ENCODE data around the gene LMBR1. TPM values are rescaled to one million over a fixed set of nuclear protein-coding genes. Genes with fewer than 3 reads are reported as not detected.

The LMBR1 gene
- total and polyA plus RNA-seq, 2 experiments from 2014 or later, result 21.8 to 26.7 TPM

- in situ Hi-C loops (cut with MboI), result no loop called here
Measured at GRCh38 chr7:156795415-156795814, 97.6 kb downstream of the LMBR1 start.

GRCh38 chr7:156793334-156793733 is 99.6 kb downstream of the LMBR1 start:
- Histone ChIP-seq H3K9ac (no peak overlapping the region), H3K9me2 (ENCODE audit: insufficient read depth) (no peaks in the 10 kb centered on the region), H2AFZ (no peak overlapping the region), H3K27me3 (replicated peaks; ENCODE audit: insufficient read depth) (no peaks in the 10 kb centered on the region), H3K27ac (no peak overlapping the region), H4K20me1 (ENCODE audit: insufficient read depth) (no peaks in the 10 kb centered on the region), H3K79me2 (ENCODE audit: insufficient read depth) (no peaks in the 10 kb centered on the region), H3K9me3 (ENCODE audit: low read depth) (no peaks in the 10 kb centered on the region), H3K36me3 (ENCODE audit: low read depth) (no peaks in the 10 kb centered on the region), H3K4me1 (ENCODE audit: insufficient read depth) (no peaks in the 10 kb centered on the region), H3K4me3 (no peak overlapping the region), H3K4me2 (ENCODE audit: unreplicated experiment) (no peak overlapping the region), H3F3A (ENCODE audit: insufficient read depth) (no peaks in the 10 kb centered on the region)
- no peak for TF ChIP-seq EZH2phosphoT487 (IDR thresholded peaks at IDR 0.05; ENCODE audit: insufficient read depth, low read depth)
- TF ChIP-seq EZH2 (IDR thresholded peaks at IDR 0.05; ENCODE audit: insufficient read depth, poor library complexity, severe bottlenecking), result no peak
- in situ Hi-C loops (cut with MboI), result no loop called here
- WGBS, 2 experiments (ENCODE audit: low coverage in 1 of 2, low lambda C conversion rate in 2 of 2, missing lambda C conversion rate in 2 of 2), result 73 to 83% methylated on average over 2 of the region's 2 CpGs
- peak; percentile 6 for DNase-seq

More at GRCh38 chr7:156795415-156795814, 97.6 kb downstream of the LMBR1 start:
- Histone ChIP-seq H3F3A (ENCODE audit: insufficient read depth) (no peaks in the 10 kb centered on the region), H3K9ac (no peak overlapping the region), H3K9me2 (ENCODE audit: insufficient read depth) (no peaks in the 10 kb centered on the region), H3K4me3 (no peak overlapping the region), H3K4me1 (ENCODE audit: insufficient read depth) (no peaks in the 10 kb centered on the region), H3K27me3 (replicated peaks; ENCODE audit: insufficient read depth) (no peaks in the 10 kb centered on the region), H3K27ac (no peak overlapping the region), H3K79me2 (ENCODE audit: insufficient read depth) (no peaks in the 10 kb centered on the region), H3K36me3 (ENCODE audit: low read depth) (no peaks in the 10 kb centered on the region), H3K9me3 (ENCODE audit: low read depth) (no peaks in the 10 kb centered on the region), H2AFZ (no peak overlapping the region), H4K20me1 (ENCODE audit: insufficient read depth) (no peaks in the 10 kb centered on the region), H3K4me2 (ENCODE audit: unreplicated experiment) (no peak overlapping the region)
- TF ChIP-seq EZH2phosphoT487 (IDR thresholded peaks at IDR 0.05; ENCODE audit: insufficient read depth, low read depth), result no peak
- no peak for TF ChIP-seq EZH2 (IDR thresholded peaks at IDR 0.05; ENCODE audit: insufficient read depth, poor library complexity, severe bottlenecking)
- WGBS, 2 experiments (ENCODE audit: low coverage in 1 of 2, low lambda C conversion rate in 2 of 2, missing lambda C conversion rate in 2 of 2), result 95% methylated on average over 4 of the region's 4 CpGs
- no peak for DNase-seq

- no peaks in the 10 kb centered on the region for H3K4me1 ChIP-seq (ENCODE audit: insufficient read depth)
- H3K27ac ChIP-seq, result no peak overlapping the region
Measured at GRCh38 chr7:156792611-156793010, 100.4 kb downstream of the LMBR1 start.

GRCh38 chr7:156791241-156791640 is 101.7 kb downstream of the LMBR1 start:
- Histone ChIP-seq H2AFZ (no peak overlapping the region), H3K27ac (no peak overlapping the region), H3K4me2 (ENCODE audit: unreplicated experiment) (no peak overlapping the region), H3K9ac (no peak overlapping the region), H3K36me3 (ENCODE audit: low read depth) (no peaks in the 10 kb centered on the region), H3K4me3 (no peak overlapping the region), H4K20me1 (ENCODE audit: insufficient read depth) (no peaks in the 10 kb centered on the region), H3K79me2 (ENCODE audit: insufficient read depth) (no peaks in the 10 kb centered on the region), H3K9me3 (ENCODE audit: low read depth) (no peaks in the 10 kb centered on the region), H3K27me3 (replicated peaks; ENCODE audit: insufficient read depth) (no peaks in the 10 kb centered on the region), H3K4me1 (ENCODE audit: insufficient read depth) (no peaks in the 10 kb centered on the region), H3K9me2 (ENCODE audit: insufficient read depth) (no peaks in the 10 kb centered on the region), H3F3A (ENCODE audit: insufficient read depth) (no peaks in the 10 kb centered on the region)
- in situ Hi-C loops (cut with MboI), result no loop called here
- WGBS, 2 experiments (ENCODE audit: low coverage in 1 of 2, low lambda C conversion rate in 2 of 2, missing lambda C conversion rate in 2 of 2), result 70 to 75% methylated on average over 4 of the region's 4 CpGs
- TF ChIP-seq EZH2phosphoT487 (IDR thresholded peaks at IDR 0.05; ENCODE audit: insufficient read depth, low read depth) (no peak), EZH2 (IDR thresholded peaks at IDR 0.05; ENCODE audit: insufficient read depth, poor library complexity, severe bottlenecking) (no peak)
- DNase-seq, result no peak

More at GRCh38 chr7:156792611-156793010, 100.4 kb downstream of the LMBR1 start:
- no peaks in the 10 kb centered on the region for H3K27me3 ChIP-seq (replicated peaks; ENCODE audit: insufficient read depth)
- no peaks in the 10 kb centered on the region for H3K9me3 ChIP-seq (ENCODE audit: low read depth)
- H3K79me2 ChIP-seq (ENCODE audit: insufficient read depth), result no peaks in the 10 kb centered on the region
- no peak overlapping the region for H2AFZ ChIP-seq
- no peak overlapping the region for H3K9ac ChIP-seq
- TF ChIP-seq EZH2 (IDR thresholded peaks at IDR 0.05; ENCODE audit: insufficient read depth, poor library complexity, severe bottlenecking) (no peak), EZH2phosphoT487 (IDR thresholded peaks at IDR 0.05; ENCODE audit: insufficient read depth, low read depth) (no peak)
- DNase-seq, result no peak
- no peaks in the 10 kb centered on the region for H3K36me3 ChIP-seq (ENCODE audit: low read depth)
- in situ Hi-C loops (cut with MboI), result no loop called here
- H3F3A ChIP-seq (ENCODE audit: insufficient read depth), result no peaks in the 10 kb centered on the region
- no peak overlapping the region for H3K4me3 ChIP-seq
- WGBS, 2 experiments (ENCODE audit: low coverage in 1 of 2, low lambda C conversion rate in 2 of 2, missing lambda C conversion rate in 2 of 2), result 72 to 74% methylated on average over 5 of the region's 5 CpGs
- H3K9me2 ChIP-seq (ENCODE audit: insufficient read depth), result no peaks in the 10 kb centered on the region
- no peak overlapping the region for H3K4me2 ChIP-seq (ENCODE audit: unreplicated experiment)
- H4K20me1 ChIP-seq (ENCODE audit: insufficient read depth), result no peaks in the 10 kb centered on the region

GRCh38 chr7:156790264-156790663 is 102.7 kb downstream of the LMBR1 start:
- no peaks in the 10 kb centered on the region for H3K27me3 ChIP-seq (replicated peaks; ENCODE audit: insufficient read depth)
- H3K9me3 ChIP-seq (ENCODE audit: low read depth), result no peaks in the 10 kb centered on the region
- H3K36me3 ChIP-seq (ENCODE audit: low read depth), result no peaks in the 10 kb centered on the region
- no peak for DNase-seq
- no peak overlapping the region for H3K4me3 ChIP-seq
- no peaks in the 10 kb centered on the region for H4K20me1 ChIP-seq (ENCODE audit: insufficient read depth)
- no peak overlapping the region for H3K4me2 ChIP-seq (ENCODE audit: unreplicated experiment)
- no peaks in the 10 kb centered on the region for H3F3A ChIP-seq (ENCODE audit: insufficient read depth)
- in situ Hi-C loops (cut with MboI), result no loop called here
- no peaks in the 10 kb centered on the region for H3K79me2 ChIP-seq (ENCODE audit: insufficient read depth)
- H3K4me1 ChIP-seq (ENCODE audit: insufficient read depth), result no peaks in the 10 kb centered on the region
- TF ChIP-seq EZH2phosphoT487 (IDR thresholded peaks at IDR 0.05; ENCODE audit: insufficient read depth, low read depth), result no peak
- TF ChIP-seq EZH2 (IDR thresholded peaks at IDR 0.05; ENCODE audit: insufficient read depth, poor library complexity, severe bottlenecking), result no peak
- no peak overlapping the region for H3K27ac ChIP-seq
- H2AFZ ChIP-seq, result no peak overlapping the region
- H3K9ac ChIP-seq, result no peak overlapping the region
- no peaks in the 10 kb centered on the region for H3K9me2 ChIP-seq (ENCODE audit: insufficient read depth)

Data from GM23248 (cell line).